ENCODE measurements around the gene SMKR1.

The SMKR1 gene

GRCh38 chr7:129458171-129458570 lies 44.2 kb upstream of the SMKR1 start:
- POLR2A ChIA-PET, result no interaction called here
- TF ChIP-seq CTCF (IDR thresholded peaks at IDR 0.05; ENCODE audit: control extremely low read depth, extremely low read depth, low read depth, missing control alignments), result no peak
- CTCF ChIA-PET, result interaction anchor here (1.1 kb wide), 1 partner anchor 240 kb away, joined by 3 read pairs; no protein-coding TSS in a partner anchor
- no peak for DNase-seq (ENCODE audit: extremely low spot score)

GRCh38 chr7:129461809-129462208 lies 40.5 kb upstream of the SMKR1 start:
- POLR2A ChIA-PET, result no interaction called here
- DNase-seq (ENCODE audit: extremely low spot score), result no peak
- no peak for TF ChIP-seq CTCF (IDR thresholded peaks at IDR 0.05; ENCODE audit: control extremely low read depth, extremely low read depth, low read depth, missing control alignments)
- CTCF ChIA-PET, result interaction anchor here (1.0 to 3.9 kb wide), 5 partner anchors 10 to 243 kb away, joined by 3 to 23 read pairs (median 6); no protein-coding TSS in a partner anchor

- no peak for TF ChIP-seq CTCF (IDR thresholded peaks at IDR 0.05; ENCODE audit: control extremely low read depth, extremely low read depth, low read depth, missing control alignments)
- no peak for DNase-seq (ENCODE audit: extremely low spot score)
- ChIA-PET POLR2A (interaction anchor here (1.0 kb wide), 1 partner anchor 112 kb away, joined by 3 read pairs; no protein-coding TSS in a partner anchor), CTCF (interaction anchor here (0.9 to 3.9 kb wide), 8 partner anchors 9 to 251 kb away, joined by 3 to 23 read pairs (median 6); no protein-coding TSS in a partner anchor)
These were observed 39.9 kb upstream of the SMKR1 start for GRCh38 chr7:129462420-129462819.

GRCh38 chr7:129464194-129464593 lies 38.1 kb upstream of the SMKR1 start:
- ChIA-PET CTCF (interaction anchor here (0.8 to 2.1 kb wide), 8 partner anchors 9 to 245 kb away, joined by 3 to 12 read pairs (median 6); no protein-coding TSS in a partner anchor), POLR2A (interaction anchor here (0.6 kb wide), 1 partner anchor 118 kb away, joined by 4 read pairs; no protein-coding TSS in a partner anchor)
- TF ChIP-seq CTCF (IDR thresholded peaks at IDR 0.05; ENCODE audit: control extremely low read depth, extremely low read depth, low read depth, missing control alignments), result no peak
- no peak for DNase-seq (ENCODE audit: extremely low spot score)

- no peak for DNase-seq (ENCODE audit: extremely low spot score)
- ChIA-PET POLR2A (interaction anchor here (0.6 kb wide), 1 partner anchor 119 kb away, joined by 4 read pairs; no protein-coding TSS in a partner anchor), CTCF (interaction anchor here (0.7 to 2.1 kb wide), 10 partner anchors 9 to 246 kb away, joined by 3 to 12 read pairs (median 3); no protein-coding TSS in a partner anchor)
- TF ChIP-seq CTCF (IDR thresholded peaks at IDR 0.05; ENCODE audit: control extremely low read depth, extremely low read depth, low read depth, missing control alignments), result no peak
These were observed 37.3 kb upstream of the SMKR1 start for GRCh38 chr7:129465080-129465479.

- CTCF ChIA-PET, result interaction anchor here (1.7 to 8.3 kb wide), 3 partner anchors 124 to 247 kb away, joined by 4 to 73 read pairs (median 5); no protein-coding TSS in a partner anchor
- DNase-seq (ENCODE audit: extremely low spot score), result no peak
- POLR2A ChIA-PET, result no interaction called here
- TF ChIP-seq CTCF (IDR thresholded peaks at IDR 0.05; ENCODE audit: control extremely low read depth, extremely low read depth, low read depth, missing control alignments), result no peak
These were observed 35.5 kb upstream of the SMKR1 start for GRCh38 chr7:129466796-129467195.

Measured in GM10248 (cell line).